IPS-NIHi7 (cell line): ENCODE results near the gene IDH3B.

ENCODE experiments used
- DNase-seq: peaks from one replicate; pipeline ENCODE4 v3.0.0; 2012; ENCODE audit warnings: mixed read lengths; ENCODE audit errors: extremely low spot score

Gene IDH3B

DNA sequence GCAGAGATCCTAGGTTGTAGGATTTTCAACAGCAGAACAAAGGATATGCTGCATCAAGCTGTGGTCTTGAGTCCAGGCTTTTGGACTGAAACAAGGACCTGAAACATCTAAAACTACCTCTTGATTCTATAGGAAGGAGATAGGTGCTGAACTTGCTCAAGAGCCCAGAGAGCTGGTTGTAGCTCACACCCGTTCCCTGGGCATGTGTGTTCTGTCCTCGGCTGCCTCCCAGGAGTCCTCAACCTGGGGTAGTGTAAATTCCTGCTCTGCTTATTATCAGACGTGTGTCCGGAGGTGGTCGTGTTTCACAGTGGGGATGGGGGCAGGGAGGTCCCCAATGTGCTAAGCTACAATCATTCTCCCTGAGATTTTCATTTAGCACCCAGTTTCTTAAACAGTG is 6.8 kb downstream of the IDH3B start:
- no peak for DNase-seq

DNA sequence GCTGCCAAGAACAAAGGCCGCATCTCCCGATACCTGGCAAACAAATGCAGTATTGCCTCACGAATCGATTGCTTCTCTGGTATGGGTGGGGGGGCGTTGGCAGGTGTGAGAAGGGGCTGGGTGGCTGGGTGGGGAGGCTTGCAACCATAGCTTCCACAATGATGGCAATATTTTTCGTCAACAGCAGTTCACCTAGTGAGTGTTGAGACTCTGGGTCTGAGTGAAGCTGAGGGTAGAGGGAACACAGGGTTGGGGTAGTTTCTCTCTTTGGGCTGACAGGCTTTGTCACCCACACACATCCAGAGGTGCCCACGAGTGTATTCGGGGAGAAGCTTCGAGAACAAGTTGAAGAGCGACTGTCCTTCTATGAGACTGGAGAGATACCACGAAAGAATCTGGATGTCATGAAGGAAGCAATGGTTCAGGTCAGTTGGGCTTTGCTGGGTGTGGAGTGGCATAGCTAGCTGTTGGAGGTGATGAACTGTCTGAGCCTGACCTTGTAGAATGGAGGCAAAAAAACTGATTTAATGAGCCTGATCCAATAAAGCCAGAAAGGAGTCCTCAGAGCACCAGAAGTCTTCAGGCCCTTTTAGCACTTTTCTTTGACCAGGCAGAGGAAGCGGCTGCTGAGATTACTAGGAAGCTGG is 7.4 kb downstream of the IDH3B start:
- DNase-seq: no peak

DNA sequence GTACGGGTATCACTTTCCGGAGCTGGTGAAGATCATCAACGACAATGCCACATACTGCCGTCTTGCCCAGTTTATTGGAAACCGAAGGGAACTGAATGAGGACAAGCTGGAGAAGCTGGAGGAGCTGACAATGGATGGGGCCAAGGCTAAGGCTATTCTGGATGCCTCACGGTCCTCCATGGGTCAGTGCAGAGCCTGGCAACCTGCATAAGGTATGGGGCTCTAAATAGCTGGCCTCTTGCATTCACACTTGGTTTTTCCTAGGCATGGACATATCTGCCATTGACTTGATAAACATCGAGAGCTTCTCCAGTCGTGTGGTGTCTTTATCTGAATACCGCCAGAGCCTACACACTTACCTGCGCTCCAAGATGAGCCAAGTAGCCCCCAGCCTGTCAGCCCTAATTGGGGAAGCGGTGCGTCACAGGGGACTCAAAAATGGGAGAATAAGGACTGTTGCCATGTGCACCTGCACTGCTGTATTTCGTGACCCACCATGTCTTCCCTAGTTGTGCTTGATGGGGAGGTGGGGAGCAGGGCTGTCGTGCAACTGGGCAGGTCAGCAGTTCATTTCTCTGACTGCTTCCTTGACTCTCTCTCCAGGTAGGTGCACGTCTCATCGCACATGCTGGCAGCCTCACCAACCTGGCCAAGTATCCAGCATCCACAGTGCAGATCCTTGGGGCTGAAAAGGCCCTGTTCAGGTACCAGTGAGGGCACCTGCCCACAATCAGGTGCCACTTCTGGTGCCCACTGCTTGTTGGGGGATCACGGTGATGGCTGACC is 8.5 kb downstream of the IDH3B start:
- no peak for DNase-seq

DNA sequence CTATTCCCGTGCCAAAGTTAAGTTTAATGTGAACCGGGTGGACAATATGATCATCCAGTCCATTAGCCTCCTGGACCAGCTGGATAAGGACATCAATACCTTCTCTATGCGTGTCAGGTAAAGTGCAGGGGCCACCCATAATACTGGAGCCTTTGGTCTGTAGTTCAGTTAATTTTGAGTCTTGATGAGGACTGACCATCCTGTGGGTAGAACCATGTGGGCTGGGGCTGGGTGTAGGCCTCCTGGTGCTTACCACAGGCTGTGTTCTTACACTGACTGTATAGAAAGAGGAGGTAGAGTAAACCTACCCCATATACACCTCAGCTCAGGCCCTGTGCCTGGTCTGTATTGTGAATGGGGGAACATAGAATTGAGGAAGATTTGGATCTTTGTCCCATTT is 9.2 kb downstream of the IDH3B start:
- DNase-seq: no peak

DNA sequence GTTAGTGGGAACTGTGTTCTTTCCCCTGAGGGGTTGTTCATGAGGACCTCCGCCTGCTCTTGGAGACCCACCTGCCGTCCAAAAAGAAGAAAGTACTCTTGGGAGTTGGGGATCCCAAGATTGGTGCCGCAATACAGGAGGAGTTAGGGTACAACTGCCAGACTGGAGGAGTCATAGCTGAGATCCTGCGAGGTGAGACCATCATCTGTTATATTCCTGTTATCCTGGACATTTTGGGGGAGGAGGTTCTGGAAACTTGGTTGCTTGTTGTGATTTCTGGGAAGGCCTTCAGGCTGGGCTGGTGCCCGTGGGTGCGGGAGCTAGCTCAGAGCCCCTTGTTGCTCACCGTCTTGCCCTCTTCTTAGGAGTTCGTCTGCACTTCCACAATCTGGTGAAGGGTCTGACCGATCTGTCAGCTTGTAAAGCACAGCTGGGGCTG is 9.6 kb downstream of the IDH3B start:
- no peak for DNase-seq

DNA sequence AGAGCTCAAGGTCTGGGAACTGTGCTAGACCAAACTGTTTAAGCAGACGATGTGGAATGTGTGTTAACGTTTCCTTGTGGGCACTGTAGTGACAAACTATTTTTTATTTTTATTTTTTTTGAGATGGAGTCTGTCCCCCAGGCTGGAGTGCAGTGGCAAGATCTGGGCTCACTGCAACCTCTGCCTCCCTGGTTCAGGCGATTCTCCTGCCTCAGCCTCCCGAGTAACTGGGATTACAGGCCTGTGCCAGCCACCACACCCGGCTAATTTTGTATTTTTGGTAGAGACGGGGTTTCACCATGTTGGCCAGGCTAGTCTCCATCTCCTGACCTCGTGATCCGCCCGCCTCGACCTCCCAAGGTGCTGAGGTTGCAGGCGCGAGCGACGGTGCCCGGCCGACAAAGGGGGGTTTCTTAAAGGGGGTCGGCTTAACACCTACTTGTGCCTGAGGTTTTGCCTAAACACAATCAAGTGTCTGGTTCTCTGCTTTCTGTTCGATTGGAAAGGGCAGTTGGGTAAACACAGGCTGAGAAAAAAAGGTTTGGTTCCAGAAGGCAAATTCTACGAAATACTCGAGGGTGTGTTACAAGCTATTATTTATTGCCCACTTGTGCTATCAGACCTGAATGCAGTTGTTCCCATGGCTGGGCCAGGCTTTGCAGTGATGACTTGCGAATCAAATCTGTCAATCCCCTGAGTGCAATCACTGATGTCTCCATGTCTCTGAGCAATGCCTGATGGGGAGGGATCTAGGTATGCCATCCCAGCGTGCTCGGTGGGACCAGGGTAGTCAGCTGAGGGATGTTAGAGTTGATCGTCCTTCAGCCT is 10.2 kb downstream of the IDH3B start:
- no peak for DNase-seq

DNA sequence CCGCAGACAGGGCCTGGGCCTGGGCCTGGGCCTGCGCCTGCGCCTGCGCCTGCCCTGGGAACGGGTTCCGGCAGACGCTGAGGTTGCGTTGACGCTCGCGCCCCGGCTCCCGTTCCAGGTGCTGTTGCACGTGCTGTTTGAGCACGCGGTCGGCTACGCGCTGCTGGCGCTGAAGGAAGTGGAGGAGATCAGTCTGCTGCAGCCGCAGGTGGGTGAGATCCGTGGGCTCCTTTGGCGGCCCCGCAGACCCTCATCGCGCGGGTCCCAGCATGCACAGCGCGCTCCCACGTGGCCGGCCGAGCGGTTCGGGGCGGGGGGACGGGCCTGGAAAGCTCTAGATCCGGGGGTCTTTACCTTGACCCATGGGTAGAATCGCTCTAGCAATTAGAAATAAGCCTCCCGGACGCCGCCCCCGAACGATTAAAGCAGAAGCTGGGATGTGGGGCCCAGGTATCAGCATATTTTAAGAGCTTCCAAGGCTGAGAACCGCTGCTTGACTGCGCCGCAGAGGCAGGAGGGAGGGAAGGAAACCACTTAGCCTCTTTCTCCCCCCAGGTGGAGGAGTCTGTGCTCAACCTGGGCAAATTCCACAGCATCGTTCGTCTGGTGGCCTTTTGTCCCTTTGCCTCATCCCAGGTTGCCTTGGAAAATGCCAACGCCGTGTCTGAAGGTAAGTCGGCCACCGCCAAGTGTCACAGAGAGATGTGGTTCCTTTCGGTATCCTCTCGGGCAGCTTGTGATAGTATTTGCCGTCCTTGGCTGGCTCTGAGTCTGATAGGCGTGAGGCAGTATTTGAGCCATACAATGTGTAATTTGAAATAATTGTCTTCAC is 11.1 kb downstream of the IDH3B start:
- DNase-seq: peak; percentile 38

DNA sequence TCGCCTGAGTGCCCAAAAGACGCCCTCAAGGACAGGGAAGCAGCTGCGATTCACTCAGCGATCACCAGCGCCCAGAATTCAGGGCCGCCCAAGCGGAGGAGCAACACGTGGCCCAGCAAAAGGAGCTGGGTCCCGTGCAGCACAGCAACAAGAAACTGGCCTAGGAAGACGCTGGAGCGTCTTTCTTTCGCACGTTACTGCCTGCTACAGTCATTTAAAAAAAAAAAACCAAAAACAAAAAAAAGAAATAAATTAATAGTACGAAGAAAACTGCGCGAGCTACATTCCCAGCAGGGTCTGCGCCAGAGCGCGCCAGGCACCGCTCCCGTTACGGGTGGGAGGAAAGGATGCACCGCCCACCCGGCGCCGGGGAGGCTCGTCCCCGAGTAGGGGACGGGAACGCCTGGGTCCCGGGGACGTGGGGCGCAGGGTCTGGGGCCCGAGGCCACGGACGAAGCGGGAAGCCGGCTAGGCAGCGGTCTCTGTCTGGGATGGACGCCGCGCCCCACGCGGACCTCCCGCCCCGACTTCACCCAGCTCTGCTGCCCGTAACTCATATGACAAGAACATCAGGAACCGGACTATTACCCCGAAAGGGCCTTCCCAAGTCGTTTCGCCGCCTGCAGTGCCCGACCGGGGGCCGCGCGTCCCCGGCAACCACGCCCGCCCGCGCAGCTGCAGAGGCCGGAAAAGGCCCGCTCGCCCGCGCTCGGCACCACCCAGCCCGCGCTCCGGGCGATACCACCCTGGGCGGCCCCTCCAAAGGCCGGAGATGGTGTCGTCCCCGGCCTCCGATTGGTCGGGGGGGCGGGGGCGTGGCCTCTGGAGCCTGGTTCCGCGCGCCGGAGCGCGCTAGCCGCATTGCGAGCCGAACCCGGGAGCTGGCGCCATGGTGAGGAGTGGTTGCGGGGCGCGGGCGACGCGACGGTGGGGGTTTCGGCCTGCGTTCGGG is 12.0 kb downstream of the IDH3B start, which contains the start of gene NOP56:
TSS of gene NOP56 (plus strand) at position 861 of the 952 bp plus-strand sequence. CDS start at position 890, 29 bp downstream.
- DNase-seq: peak; percentile 95

DNA sequence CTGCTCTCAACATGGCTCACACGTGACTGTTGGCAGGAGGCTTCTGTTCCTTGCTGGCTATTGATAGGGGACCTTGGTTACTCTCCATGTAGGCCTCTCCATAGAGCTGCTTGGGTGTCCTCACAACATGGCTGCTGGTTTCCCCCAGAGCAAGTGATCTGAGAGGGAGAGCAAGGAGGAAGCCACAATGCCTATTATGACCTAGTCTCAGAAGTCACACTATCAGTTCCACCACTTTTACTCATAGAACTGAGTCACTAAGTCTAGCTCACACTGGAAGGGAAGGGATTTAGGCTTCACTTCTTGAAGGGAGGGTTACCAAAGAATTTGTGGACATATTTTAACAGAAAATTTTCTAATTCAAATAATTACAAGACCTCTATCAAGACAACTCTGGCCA is 20.3 kb downstream of the IDH3B start:
- DNase-seq: no peak

DNA sequence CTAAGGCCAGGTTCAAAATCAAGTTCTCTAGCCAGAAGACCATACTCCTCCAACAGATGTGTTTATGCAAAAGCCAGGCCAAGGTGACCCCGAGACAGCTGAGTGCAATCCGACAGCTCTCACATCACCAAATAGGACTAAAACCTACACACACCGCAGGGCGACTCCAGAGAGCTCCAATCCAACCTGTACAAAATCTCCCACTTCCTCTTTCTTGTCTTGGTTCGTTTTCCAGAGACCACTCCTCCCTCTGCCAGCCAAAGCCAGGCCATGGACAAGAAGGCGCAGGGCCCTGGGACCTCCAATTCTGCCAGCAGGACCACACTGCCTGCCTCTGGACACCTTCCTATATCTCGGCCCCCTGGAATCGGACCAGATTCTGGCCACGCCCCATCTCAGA is 23.1 kb downstream of the IDH3B start:
- DNase-seq: no peak

DNA sequence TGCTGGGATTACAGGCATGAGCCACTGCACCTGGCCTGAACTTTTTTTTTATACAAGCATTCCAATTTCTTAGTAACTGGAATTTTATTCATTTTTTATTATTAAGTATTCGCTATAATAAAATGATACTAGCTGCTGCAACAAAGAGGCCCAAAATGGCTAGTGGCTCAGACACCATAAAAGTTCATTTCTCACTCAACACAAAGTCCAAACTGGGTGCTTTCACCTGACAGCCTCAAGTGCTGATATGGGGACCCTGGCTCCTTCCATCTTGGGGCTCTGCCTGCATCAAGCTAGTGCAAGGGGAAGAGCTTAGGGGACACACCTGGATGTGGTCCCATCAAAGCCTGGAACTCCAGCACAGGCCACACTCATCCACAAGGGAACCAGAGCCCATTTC is 23.8 kb downstream of the IDH3B start:
- DNase-seq: no peak

DNA sequence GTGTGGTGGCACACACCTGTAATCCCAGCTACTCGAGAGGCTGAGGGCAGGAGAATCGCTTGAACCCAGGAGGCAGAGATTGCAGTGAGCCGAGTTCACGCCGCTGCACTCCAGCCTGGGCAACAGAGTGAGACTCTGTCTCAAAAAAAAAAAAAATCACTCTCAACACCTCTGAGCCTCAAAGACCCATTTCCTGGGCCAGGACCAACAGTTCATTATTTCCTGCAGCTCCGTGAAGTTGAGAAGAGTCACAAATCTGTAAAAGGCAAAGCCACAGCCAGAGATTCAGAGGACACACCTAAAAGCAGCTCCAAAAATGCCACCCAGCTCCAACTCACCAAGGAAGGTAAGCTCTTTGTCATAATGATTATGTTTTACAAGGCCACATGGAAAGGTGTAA is 26.8 kb downstream of the IDH3B start:
- no peak for DNase-seq

DNA sequence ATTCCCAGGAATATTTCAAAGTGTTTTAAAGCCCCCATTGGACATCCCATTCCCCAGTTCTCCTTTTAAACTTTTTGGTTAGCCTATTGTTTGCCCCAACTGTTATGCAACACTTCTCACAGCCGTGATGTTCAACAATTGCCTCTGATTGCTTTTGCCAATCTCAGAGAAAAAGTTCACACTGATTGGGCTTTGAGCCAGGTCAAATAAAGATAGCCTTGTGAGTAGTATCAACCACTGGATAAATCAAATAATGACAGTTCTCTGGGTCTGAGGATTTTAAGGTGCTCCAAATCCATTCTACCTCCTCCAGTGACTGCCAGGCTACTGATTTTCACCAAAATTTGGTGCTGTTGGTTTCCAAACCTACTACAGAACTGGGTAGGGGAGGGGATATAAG is 30.6 kb downstream of the IDH3B start:
- no peak for DNase-seq

DNA sequence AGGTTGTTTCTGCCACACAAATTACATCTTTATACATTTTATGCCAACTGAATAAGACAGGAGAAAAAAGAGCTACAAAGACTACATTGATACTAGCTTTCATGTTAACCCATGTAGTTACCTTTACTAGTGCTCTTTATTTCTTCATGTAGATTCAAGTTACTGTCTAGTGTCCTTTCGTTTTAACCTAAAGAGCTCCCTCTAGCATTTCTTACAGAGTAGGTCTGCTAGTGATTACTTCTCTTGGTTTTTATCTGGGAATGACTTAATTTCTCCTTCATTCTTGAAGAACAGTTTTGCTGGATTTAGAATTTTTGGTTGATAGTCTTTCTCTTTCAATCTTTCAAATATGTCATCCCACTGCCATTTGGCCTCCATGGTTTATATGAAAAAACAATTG is 32.8 kb downstream of the IDH3B start:
- no peak for DNase-seq

DNA sequence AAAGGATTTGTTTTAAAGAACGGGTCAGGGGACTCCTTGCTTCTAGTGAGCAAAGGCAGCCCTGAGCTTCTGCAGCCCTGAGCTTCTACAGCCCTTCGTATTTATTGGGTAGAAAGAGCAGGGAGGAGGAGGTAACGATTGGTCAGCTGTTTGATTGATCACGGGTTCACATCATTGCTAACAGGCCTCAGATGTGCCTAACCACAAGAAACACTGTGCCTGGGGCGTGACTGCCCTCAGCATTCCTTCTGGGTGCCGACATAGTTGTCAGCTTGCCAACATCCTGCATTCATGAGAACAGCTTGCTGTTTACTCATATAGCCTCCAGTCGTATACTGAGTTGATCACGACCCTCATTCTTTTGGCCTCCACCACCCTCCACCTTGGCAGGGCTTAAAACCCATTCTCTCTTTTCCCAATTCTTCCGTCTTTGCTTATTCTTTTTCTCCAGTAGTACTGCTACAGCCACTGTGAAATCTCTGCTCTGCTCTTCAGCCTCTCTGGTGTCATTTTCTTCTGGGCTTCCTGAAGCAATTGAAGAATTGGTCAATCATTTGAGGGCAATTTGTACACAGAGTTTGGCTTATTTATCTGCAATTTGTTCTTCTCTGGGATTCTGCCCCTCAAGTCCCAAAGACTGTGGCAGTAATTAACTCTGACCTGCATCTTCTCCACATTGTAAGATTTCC is 37.0 kb downstream of the IDH3B start:
- DNase-seq: no peak

DNA sequence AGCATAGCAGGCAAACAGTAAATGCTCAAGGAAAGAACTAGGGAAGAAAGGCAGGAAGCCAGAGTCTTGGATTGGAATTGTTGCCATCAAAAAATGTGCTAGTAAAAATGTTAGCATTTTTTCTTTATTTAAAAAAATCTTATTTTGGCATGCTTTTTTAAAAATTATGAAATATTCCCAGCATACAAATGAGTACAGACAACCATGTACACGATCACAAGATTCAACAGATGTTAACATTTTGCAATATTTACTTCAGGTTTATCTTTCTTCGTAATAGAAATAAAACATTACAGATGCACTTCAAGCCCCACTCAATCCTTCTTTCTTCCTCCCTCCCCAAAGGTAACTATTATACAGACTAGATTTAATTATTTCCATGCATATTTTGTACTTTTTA is 39.0 kb downstream of the IDH3B start:
- no peak for DNase-seq

DNA sequence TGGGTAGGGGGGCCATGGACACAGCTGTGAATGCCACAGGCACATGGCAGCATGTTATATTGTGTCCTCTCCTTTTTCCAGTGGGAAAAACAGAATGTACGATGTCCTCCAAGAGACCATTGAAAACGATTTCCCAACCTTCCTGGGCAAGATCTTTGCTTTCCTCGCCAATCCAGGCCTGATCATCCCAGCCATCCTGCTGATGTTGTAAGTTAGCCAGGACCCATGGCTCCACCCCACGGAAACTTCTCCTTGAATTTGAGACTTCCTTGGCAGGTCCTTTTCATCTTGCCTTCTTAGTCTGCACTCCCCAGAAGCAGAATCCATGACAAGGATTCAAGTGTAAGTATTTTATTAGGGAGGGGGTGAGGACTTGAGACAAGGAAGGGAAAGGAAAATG is 39.8 kb downstream of the IDH3B start:
- DNase-seq: no peak

DNA sequence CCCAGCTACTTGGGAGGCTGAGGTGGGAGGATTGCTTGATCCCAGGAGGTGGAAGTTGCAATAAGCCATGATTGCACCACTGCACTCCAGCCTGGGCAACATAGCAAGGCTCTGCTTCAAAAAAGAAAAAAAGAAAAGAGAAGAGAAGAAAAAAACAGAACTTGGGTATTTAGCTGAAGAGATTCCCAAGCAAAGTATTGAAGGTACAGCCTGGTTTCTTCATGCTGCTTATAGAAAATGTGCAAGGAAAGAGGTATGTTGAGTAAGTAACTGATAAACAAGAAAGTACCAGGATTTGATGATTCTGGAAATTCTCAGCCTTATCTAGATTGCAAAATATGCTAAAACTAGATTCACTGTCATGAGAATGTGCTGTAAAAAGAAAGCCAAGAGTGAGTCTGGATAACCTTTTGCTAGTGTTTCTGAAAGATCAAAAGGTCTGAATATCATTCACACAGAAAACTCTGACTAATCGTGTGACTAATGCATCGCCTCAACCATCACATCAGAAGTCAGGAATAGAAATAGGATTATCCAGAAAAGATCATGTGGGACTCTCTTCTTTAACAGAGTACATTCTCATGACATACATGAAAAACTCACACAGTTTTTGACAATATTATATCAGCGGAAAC is 43.9 kb downstream of the IDH3B start:
- no peak for DNase-seq

DNA sequence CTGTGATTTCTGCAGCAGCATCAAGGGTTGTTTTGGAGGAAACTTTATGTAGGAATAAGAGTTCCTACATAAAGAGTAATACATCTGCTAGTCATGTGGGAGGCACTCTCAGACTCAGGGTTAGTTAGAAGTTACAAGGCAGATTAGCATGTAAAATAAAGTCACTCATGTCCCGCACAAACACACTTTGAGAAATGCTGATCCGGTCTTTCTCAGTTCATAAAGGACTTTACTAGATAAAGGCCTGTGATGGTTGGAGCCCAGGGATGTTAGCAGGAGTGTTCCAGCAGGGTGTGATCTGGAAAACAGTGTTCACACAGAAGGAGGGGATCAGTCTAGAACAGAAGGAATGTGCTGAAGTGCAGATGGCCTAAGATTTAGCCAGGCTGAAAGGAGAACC is 44.7 kb downstream of the IDH3B start:
- DNase-seq: no peak
